GM23338 (cell line): ENCODE data around the gene ACTG2. TPM values are rescaled to one million over a fixed set of nuclear protein-coding genes. Genes with fewer than 3 reads are reported as not detected.

ENCODE experiments used
- ATAC-seq: fragments of 200-7000 bp; cut with Tn5 transposase; 3 replicates; pipeline ENCODE4 v1.9.1; 2020
- DNase-seq: peaks from one replicate; pipeline ENCODE4 v3.0.0-alpha.2; 2015; ENCODE audit warnings: low spot score
- H2AFZ ChIP-seq: fragments of 200-600 bp; sonication (generic); 2 replicates; pipeline ENCODE4 v1.8.0; 2016; ENCODE audit warnings: antibody characterized with exemption, mild to moderate bottlenecking, moderate library complexity
- H3F3A ChIP-seq: fragments of 200-600 bp; sonication (generic); replicated peaks from 2 replicates; pipeline ENCODE4 v1.8.0; 2017; ENCODE audit warnings: antibody characterized with exemption, mixed run types, low read depth
- H3K27ac ChIP-seq: fragments of 200-600 bp; sonication (generic); 2 replicates; pipeline ENCODE4 v1.6.1; 2016; ENCODE audit warnings: low read depth
- H3K27me3 ChIP-seq: fragments of 200-600 bp; sonication (generic); 2 replicates; pipeline ENCODE4 v1.8.0; 2016; ENCODE audit warnings: mild to moderate bottlenecking, mixed run types, moderate library complexity; ENCODE audit not compliant: insufficient read depth
- H3K36me3 ChIP-seq: fragments of 200-600 bp; sonication (generic); 2 replicates; pipeline ENCODE4 v1.8.0; 2016; ENCODE audit warnings: mild to moderate bottlenecking; ENCODE audit not compliant: insufficient read depth
- H3K4me1 ChIP-seq: fragments of 200-600 bp; sonication (generic); 2 replicates; pipeline ENCODE4 v1.8.0; 2016; ENCODE audit warnings: mild to moderate bottlenecking, moderate library complexity; ENCODE audit not compliant: insufficient read depth
- H3K4me2 ChIP-seq: fragments of 200-600 bp; sonication (generic); 2 replicates; pipeline ENCODE4 v1.7.1; 2017; ENCODE audit warnings: mixed run types
- H3K4me3 ChIP-seq: fragments of 200-600 bp; sonication (generic); 2 replicates; pipeline ENCODE4 v1.6.1; 2016; ENCODE audit warnings: mixed run types
- H3K79me2 ChIP-seq: fragments of 200-600 bp; sonication (generic); replicated peaks from 2 replicates; pipeline ENCODE4 v1.8.0; 2017; ENCODE audit warnings: mild to moderate bottlenecking; ENCODE audit not compliant: insufficient read depth
- H3K9me2 ChIP-seq: fragments of 200-600 bp; sonication (generic); 2 replicates; pipeline ENCODE4 v1.8.0; 2017; ENCODE audit not compliant: insufficient read depth
- H4K20me1 ChIP-seq: fragments of 200-600 bp; sonication (generic); replicated peaks from 2 replicates; pipeline ENCODE4 v1.8.0; 2017; ENCODE audit warnings: mild to moderate bottlenecking; ENCODE audit not compliant: insufficient read depth
- H3K27ac Mint-ChIP-seq: 2 replicates; pipeline ENCODE4 v1.8.0; 2020; ENCODE audit warnings: inconsistent platforms, mild to moderate bottlenecking, moderate library complexity, mixed read lengths
- H3K27me3 Mint-ChIP-seq: 3 replicates; pipeline ENCODE4 v1.8.0; 2022; ENCODE audit warnings: low read depth, mild to moderate bottlenecking, moderate library complexity, mixed read lengths, inconsistent platforms; ENCODE audit not compliant: insufficient read depth, poor library complexity
- H3K36me3 Mint-ChIP-seq: 3 replicates; pipeline ENCODE4 v1.8.0; 2021; ENCODE audit warnings: low read depth, mild to moderate bottlenecking, inconsistent platforms, moderate library complexity, mixed read lengths
- H3K4me1 Mint-ChIP-seq: 3 replicates; pipeline ENCODE4 v1.8.0; 2020; ENCODE audit warnings: mild to moderate bottlenecking, inconsistent platforms, mixed read lengths
- H3K4me3 Mint-ChIP-seq: 3 replicates; pipeline ENCODE4 v1.8.0; 2021; ENCODE audit warnings: moderate library complexity, mild to moderate bottlenecking, inconsistent platforms, mixed read lengths
- H3K9me3 Mint-ChIP-seq: 3 replicates; pipeline ENCODE4 v1.8.0; 2020; ENCODE audit warnings: moderate library complexity, mild to moderate bottlenecking, inconsistent platforms, mixed read lengths
- CREB1 ChIP-seq: fragments of 250-450 bp; sonication (Bioruptor Pico); IDR thresholded peaks from 2 replicates; pipeline ENCODE4 v1.5.0; 2020; ENCODE audit warnings: low read depth, mild to moderate bottlenecking, moderate library complexity
- ETS1 ChIP-seq: IDR thresholded peaks from 2 replicates; pipeline ENCODE4 v1.6.1; 2016; ENCODE audit warnings: antibody characterized with exemption
- EZH2phosphoT487 ChIP-seq: fragments of 200-600 bp; sonication (generic); IDR thresholded peaks from one replicate; pipeline ENCODE4 v1.8.1; 2018; ENCODE audit warnings: antibody characterized with exemption; ENCODE audit not compliant: unreplicated experiment
- JUNB ChIP-seq: IDR thresholded peaks from one replicate; pipeline ENCODE4 v1.6.1; 2016; ENCODE audit warnings: antibody characterized with exemption; ENCODE audit not compliant: unreplicated experiment
- NANOG ChIP-seq: IDR thresholded peaks from 2 replicates; pipeline ENCODE4 v1.6.1; 2016; ENCODE audit warnings: antibody characterized with exemption, borderline replicate concordance
- POLR2AphosphoS5 ChIP-seq: IDR thresholded peaks from 2 replicates; pipeline ENCODE4 v1.6.1; 2016; ENCODE audit warnings: antibody characterized with exemption, low read depth
- REST ChIP-seq: IDR thresholded peaks from one replicate; pipeline ENCODE4 v1.6.1; 2018; ENCODE audit warnings: antibody characterized with exemption; ENCODE audit not compliant: unreplicated experiment
- ZNF114 ChIP-seq: fragments of 250-450 bp; sonication (Bioruptor Pico); IDR thresholded peaks from 2 replicates; pipeline ENCODE4 v1.5.0; 2020; ENCODE audit warnings: mild to moderate bottlenecking, moderate library complexity
- ZNF331 ChIP-seq: fragments of 250-450 bp; sonication (Bioruptor Pico); IDR thresholded peaks from 2 replicates; pipeline ENCODE4 v1.5.0; 2020; ENCODE audit warnings: low read depth, mild to moderate bottlenecking, moderate library complexity
- ZNF462 ChIP-seq: fragments of 250-450 bp; sonication (Bioruptor Pico); IDR thresholded peaks from 2 replicates; pipeline ENCODE4 v1.5.0; 2020; ENCODE audit warnings: mild to moderate bottlenecking, moderate library complexity
- polyA plus RNA-seq: library from polyadenylated mRNA; unstranded; fragments of >200 nt; fragmentation: Nextera tagmentation; extraction: Ambion mirVana; gene quantifications from 2 replicates; pipeline ENCODE4 v1.2.1, GENCODE V29; 2016
- total RNA-seq: library from RNA; depleted of rRNA; stranded (reverse); fragments of >200 nt; shearing (Covaris generic); gene quantifications from 2 replicates; pipeline ENCODE4 v1.2.3, GENCODE V29; 2014

Gene ACTG2
- total and polyA plus RNA-seq, 2 experiments from 2014 or later, result 8.0 to 8.5 TPM

GRCh38 chr2:73946666-73947065, 53.9 kb downstream of the ACTG2 start:
- no peak overlapping the region for H3K4me3 Mint-ChIP-seq
- Histone ChIP-seq H3K36me3 (peaks cover 40% of the 10 kb centered on the region), H3K4me3 (no peak overlapping the region), H3K4me1 (no peaks in the 10 kb centered on the region), H3K27me3 (no peaks in the 10 kb centered on the region), H3K79me2 (peaks cover 52% of the 10 kb centered on the region), H3K27ac (no peak overlapping the region), H2AFZ (no peak overlapping the region), H3K9me2 (no peaks in the 10 kb centered on the region), H4K20me1 (peaks cover 32% of the 10 kb centered on the region), H3F3A (no peaks in the 10 kb centered on the region), H3K4me2 (no peak overlapping the region)
- no peaks in the 10 kb centered on the region for H3K27me3 Mint-ChIP-seq
- no peaks in the 10 kb centered on the region for H3K4me1 Mint-ChIP-seq
- no peaks in the 10 kb centered on the region for H3K9me3 Mint-ChIP-seq
- ATAC-seq (no peak), DNase-seq (no peak)
- TF ChIP-seq POLR2AphosphoS5, result no peak
- H3K36me3 Mint-ChIP-seq, result peaks cover 50% of the 10 kb centered on the region
- H3K27ac Mint-ChIP-seq, result no peak overlapping the region

GRCh38 chr2:73947412-73948018, 54.7 kb downstream of the ACTG2 start:
- Histone ChIP-seq H3K4me2 (no peak overlapping the region), H2AFZ (no peak overlapping the region), H3K4me1 (no peaks in the 10 kb centered on the region), H3K36me3 (peaks cover 46% of the 10 kb centered on the region), H3K27ac (no peak overlapping the region), H3K79me2 (peaks cover 45% of the 10 kb centered on the region), H4K20me1 (peaks cover 29% of the 10 kb centered on the region), H3K4me3 (no peak overlapping the region), H3K9me2 (no peaks in the 10 kb centered on the region), H3K27me3 (no peaks in the 10 kb centered on the region), H3F3A (no peaks in the 10 kb centered on the region)
- H3K9me3 Mint-ChIP-seq, result no peaks in the 10 kb centered on the region
- no peak overlapping the region for H3K27ac Mint-ChIP-seq
- H3K27me3 Mint-ChIP-seq, result no peaks in the 10 kb centered on the region
- H3K4me3 Mint-ChIP-seq, result no peak overlapping the region
- DNase-seq (no peak), ATAC-seq (no peak)
- no peaks in the 10 kb centered on the region for H3K4me1 Mint-ChIP-seq
- H3K36me3 Mint-ChIP-seq, result peaks cover 58% of the 10 kb centered on the region
- TF ChIP-seq ETS1 (no peak), CREB1 (no peak), JUNB (no peak), NANOG (no peak), REST (no peak), ZNF331 (CRISPR knock-in tag) (no peak), POLR2AphosphoS5 (no peak), ZNF462 (no peak), ZNF114 (CRISPR knock-in tag) (no peak), EZH2phosphoT487 (no peak)
